ENCODE results near the gene WHAMM.

DNA sequence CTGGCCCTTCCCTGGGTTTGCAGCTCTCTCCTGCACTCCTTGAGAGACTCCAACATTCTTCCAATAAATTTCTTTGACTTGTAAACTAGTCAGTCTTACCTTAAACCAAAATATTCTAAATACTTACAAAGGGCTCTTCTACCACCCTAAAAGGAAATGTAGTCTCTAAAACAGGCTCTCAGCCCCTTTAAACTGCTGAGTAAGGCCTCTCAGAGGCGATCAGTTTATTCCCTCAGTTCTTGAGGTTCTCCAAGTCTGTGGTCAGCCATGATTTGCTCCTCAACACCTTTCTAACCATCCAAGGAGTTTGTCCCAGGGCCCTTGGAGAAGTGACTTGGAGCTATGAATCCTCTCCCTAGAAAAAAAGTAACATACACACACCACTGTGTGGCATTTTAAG lies 64.8 kb downstream of the WHAMM start:
- no peak for TF ChIP-seq EZH2 (IDR thresholded peaks at IDR 0.05; ENCODE audit: low read depth)
- TF ChIP-seq, protein P1, sequence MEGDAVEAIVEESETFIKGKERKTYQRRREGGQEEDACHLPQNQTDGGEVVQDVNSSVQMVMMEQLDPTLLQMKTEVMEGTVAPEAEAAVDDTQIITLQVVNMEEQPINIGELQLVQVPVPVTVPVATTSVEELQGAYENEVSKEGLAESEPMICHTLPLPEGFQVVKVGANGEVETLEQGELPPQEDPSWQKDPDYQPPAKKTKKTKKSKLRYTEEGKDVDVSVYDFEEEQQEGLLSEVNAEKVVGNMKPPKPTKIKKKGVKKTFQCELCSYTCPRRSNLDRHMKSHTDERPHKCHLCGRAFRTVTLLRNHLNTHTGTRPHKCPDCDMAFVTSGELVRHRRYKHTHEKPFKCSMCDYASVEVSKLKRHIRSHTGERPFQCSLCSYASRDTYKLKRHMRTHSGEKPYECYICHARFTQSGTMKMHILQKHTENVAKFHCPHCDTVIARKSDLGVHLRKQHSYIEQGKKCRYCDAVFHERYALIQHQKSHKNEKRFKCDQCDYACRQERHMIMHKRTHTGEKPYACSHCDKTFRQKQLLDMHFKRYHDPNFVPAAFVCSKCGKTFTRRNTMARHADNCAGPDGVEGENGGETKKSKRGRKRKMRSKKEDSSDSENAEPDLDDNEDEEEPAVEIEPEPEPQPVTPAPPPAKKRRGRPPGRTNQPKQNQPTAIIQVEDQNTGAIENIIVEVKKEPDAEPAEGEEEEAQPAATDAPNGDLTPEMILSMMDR (conservative IDR thresholded peaks at IDR 0.05), result no peak

Data from PC-9 (cell line).